ENCODE measurements around the gene MROH8.

MROH8 gene

DNA sequence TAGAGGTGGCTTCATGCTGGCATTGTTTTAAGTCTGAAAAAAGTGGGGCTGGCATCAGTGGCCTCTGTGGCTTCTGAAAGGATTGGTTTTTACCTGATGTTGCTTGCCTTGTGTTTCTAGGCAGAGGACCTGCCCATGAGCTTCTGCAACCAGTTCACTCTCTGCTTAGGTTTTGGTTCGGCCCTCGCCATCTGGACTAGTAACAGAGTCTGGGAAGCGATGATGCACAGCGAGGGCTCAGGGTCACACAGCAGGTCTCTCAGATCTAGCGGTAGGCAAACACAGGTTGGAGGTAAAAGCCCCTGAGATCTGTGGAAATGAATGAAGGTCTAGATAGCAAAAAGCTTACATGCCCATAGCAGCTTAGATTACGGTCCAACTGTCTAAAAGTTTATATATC is 76.8 kb downstream of the MROH8 start:
- TF ChIP-seq FOXP2 (optimal IDR thresholded peaks at IDR 0.05; ENCODE audit: borderline replicate concordance, extremely low read depth, extremely low read length, insufficient read depth) = no peak
- TF ChIP-seq, protein P1, sequence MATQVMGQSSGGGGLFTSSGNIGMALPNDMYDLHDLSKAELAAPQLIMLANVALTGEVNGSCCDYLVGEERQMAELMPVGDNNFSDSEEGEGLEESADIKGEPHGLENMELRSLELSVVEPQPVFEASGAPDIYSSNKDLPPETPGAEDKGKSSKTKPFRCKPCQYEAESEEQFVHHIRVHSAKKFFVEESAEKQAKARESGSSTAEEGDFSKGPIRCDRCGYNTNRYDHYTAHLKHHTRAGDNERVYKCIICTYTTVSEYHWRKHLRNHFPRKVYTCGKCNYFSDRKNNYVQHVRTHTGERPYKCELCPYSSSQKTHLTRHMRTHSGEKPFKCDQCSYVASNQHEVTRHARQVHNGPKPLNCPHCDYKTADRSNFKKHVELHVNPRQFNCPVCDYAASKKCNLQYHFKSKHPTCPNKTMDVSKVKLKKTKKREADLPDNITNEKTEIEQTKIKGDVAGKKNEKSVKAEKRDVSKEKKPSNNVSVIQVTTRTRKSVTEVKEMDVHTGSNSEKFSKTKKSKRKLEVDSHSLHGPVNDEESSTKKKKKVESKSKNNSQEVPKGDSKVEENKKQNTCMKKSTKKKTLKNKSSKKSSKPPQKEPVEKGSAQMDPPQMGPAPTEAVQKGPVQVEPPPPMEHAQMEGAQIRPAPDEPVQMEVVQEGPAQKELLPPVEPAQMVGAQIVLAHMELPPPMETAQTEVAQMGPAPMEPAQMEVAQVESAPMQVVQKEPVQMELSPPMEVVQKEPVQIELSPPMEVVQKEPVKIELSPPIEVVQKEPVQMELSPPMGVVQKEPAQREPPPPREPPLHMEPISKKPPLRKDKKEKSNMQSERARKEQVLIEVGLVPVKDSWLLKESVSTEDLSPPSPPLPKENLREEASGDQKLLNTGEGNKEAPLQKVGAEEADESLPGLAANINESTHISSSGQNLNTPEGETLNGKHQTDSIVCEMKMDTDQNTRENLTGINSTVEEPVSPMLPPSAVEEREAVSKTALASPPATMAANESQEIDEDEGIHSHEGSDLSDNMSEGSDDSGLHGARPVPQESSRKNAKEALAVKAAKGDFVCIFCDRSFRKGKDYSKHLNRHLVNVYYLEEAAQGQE (IDR thresholded peaks at IDR 0.05; ENCODE audit: insufficient read depth in 1 of 2, low read depth in 2 of 2, low read length in 2 of 2) = no peak
- TF ChIP-seq TAF1 (IDR thresholded peaks at IDR 0.05; ENCODE audit: borderline replicate concordance, insufficient read depth, low read length) = no peak
- TF ChIP-seq POLR2AphosphoS5 (IDR thresholded peaks at IDR 0.05; ENCODE audit: low read depth, low read length) = no peak
- TF ChIP-seq SIN3A (IDR thresholded peaks at IDR 0.05; ENCODE audit: borderline replicate concordance, insufficient read depth, low read length) = no peak

DNA sequence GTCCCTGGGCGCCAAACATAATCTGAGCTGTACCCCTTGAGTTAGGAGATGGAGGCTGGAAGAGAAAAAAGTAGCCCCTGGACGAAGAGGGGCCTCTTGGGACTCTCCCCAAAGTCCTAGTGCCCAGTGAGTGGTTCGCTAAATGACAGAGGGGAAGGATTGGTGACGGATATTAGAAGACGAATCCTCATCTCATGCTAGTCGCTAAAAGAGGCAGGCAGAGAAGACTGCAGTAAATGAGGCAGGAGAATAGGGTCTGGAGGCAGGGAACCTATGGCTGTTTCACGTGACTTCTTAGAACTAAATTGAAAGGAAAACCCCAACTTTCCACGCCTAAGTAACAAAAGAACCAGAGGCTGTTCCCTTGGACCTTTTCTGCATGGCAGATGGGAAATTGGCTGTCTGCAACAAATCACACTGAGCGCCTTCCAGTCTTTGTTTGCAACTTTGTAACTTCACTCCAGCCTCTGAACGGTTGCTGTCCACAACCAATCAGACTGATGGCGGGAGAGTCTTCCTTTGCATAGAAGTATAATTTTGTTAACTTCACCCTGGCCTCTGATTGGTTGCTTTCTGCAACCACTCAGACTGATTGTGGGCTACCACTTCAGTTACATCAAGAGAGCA is 82.8 kb downstream of the MROH8 start:
- TF ChIP-seq TAF1 (IDR thresholded peaks at IDR 0.05; ENCODE audit: borderline replicate concordance, insufficient read depth, low read length) = no peak
- TF ChIP-seq FOXP2 (optimal IDR thresholded peaks at IDR 0.05; ENCODE audit: borderline replicate concordance, extremely low read depth, extremely low read length, insufficient read depth) = no peak
- TF ChIP-seq, protein P1 (IDR thresholded peaks at IDR 0.05; ENCODE audit: insufficient read depth in 1 of 2, low read depth in 2 of 2, low read length in 2 of 2) = no peak
- TF ChIP-seq POLR2AphosphoS5 (IDR thresholded peaks at IDR 0.05; ENCODE audit: low read depth, low read length) = no peak
- TF ChIP-seq SIN3A (IDR thresholded peaks at IDR 0.05; ENCODE audit: borderline replicate concordance, insufficient read depth, low read length) = no peak

DNA sequence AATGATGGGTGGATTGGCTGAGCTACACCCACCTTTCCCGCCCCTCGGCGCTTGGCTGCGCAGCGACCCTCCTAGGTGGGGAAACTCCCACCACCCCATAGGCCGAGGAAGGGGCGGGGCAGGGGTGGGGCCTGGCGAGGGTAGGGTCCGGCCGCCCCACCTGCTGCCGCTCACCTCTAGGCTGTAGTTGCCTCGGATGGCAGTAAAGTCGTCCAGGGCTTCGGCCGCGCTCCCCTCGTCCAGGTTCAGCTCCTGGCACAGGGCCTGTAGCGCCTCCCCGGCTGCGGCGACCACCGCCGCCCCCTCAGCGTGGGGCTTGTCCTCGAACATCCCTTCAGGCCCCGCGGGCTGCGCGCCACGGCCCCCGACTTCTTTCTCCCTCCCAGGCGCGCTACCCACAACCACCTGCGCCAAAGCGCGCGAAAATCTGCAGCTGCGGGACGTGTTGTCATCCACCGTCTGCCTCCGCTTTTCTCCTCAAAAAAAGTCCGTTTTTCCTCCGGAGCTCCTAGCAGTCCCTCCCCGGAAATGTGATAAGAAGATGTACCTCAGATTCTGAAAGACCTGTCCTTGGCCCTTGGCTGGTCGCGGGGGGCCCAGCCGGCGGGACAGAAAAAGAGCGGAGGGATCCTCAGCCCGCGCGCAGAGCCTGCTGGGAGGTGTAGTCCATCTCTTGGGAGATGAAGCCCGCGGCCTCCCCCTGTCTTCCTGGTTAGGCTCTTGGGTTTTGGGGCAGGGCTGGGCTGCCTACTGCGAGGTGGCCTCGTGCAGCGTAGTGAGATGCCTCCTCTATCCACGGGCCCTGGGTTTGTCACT is 83.5 kb downstream of the MROH8 start, which contains the start of gene RBL1:
Gene RBL1 (minus strand): TSS at position 399 of the 816 bp plus-strand sequence. CDS start 69 bp downstream, at position 330.
- peak; percentile 77; the same call in 1 of the 2 replicates for TF ChIP-seq POLR2AphosphoS5 (IDR thresholded peaks at IDR 0.05; ENCODE audit: low read depth, low read length)
- peak; percentile 78; the same call in 1 of the 2 replicates for TF ChIP-seq SIN3A (IDR thresholded peaks at IDR 0.05; ENCODE audit: borderline replicate concordance, insufficient read depth, low read length)
- peak; percentile 67 for TF ChIP-seq FOXP2 (optimal IDR thresholded peaks at IDR 0.05; ENCODE audit: borderline replicate concordance, extremely low read depth, extremely low read length, insufficient read depth)
- no peak for TF ChIP-seq TAF1 (IDR thresholded peaks at IDR 0.05; ENCODE audit: borderline replicate concordance, insufficient read depth, low read length)

DNA sequence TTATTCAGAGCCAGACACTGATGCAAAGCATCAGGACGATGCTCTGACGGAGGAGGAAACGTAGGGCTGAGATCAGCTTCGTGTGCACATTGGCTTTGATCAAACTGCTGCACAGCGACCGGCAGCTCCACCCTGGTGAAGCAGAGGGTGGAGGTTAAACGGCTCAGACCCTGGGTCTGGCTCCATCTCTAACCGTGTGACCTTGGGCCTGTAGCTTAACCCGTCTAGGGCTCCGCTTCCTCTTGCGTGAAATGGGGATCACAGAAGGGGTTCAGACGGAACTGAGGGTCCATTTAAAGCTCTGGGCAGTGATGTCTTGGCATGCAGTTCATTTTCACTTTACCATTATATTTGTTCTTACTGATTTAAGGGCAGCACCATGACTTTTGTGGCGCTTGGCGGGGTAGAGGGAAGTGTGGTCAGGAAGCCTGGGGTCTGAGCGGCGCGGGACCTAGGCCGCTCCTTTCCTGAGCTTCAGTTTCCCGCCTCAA is 84.2 kb downstream of the MROH8 start:
- TF ChIP-seq SIN3A (IDR thresholded peaks at IDR 0.05; ENCODE audit: borderline replicate concordance, insufficient read depth, low read length) (no peak), TAF1 (IDR thresholded peaks at IDR 0.05; ENCODE audit: borderline replicate concordance, insufficient read depth, low read length) (peak; percentile 32; the same call in 1 of the 2 replicates)

DNA sequence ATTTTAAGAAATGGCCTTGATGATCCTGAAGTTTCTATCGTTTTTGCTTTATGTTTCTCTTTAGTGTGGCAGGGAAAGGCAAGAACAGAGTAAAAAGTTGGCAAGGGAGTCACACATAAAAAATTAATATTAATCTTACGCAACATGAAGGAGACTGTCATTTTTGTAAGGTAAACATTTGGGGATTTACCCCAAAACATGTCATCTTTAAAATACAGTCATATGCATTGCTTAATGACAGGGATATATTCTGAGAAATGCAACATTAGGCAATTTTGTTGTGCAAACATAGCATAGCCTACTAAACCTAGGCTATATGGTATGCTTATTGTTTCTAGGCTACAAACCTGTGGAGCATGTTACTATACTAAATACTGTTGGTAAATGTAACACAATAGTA is 88.9 kb downstream of the MROH8 start:
- TF ChIP-seq, protein P1 (IDR thresholded peaks at IDR 0.05; ENCODE audit: insufficient read depth in 1 of 2, low read depth in 2 of 2, low read length in 2 of 2) = no peak
